Peyer's patch (tissue), 4 donors: ENCODE measurements around the gene GOLGA2. TPM values are rescaled to one million over a fixed set of nuclear protein-coding genes. Genes with fewer than 3 reads are reported as not detected.

ENCODE experiments used
- DNase-seq, 3 donors: peaks; one replicate each; pipeline ENCODE4 v3.0.0-alpha.2; 2017 to 2019
- H3K27ac ChIP-seq, 4 donors: fragments of 200-600 bp; sonication (generic); one replicate each; pipeline ENCODE4 v1.5.1; 2016 to 2019
- H3K27me3 ChIP-seq, 2 donors: fragments of 200-600 bp; sonication (generic); one replicate each; pipeline ENCODE4 v1.5.1; 2019
- H3K36me3 ChIP-seq, 3 donors: fragments of 200-600 bp; sonication (generic); one replicate each; pipeline ENCODE4 v1.5.1; 2016 to 2019
- H3K4me1 ChIP-seq, 4 donors: fragments of 200-600 bp; sonication (generic); one replicate each; pipeline ENCODE4 v1.5.1; 2016 to 2019
- H3K4me3 ChIP-seq, 4 donors: fragments of 200-600 bp; sonication (generic); 1 replicate in 3 of 4; 2 replicates in 1 of 4; pipeline ENCODE4 v1.5.1; 2016 to 2019; ENCODE audit warnings: mild to moderate bottlenecking in 1 of 4
- H3K9me3 ChIP-seq, 4 donors: fragments of 200-600 bp; sonication (generic); one replicate each; pipeline ENCODE4 v1.5.1; 2016 to 2019; ENCODE audit warnings: mild to moderate bottlenecking in 1 of 4
- POLR2A ChIP-seq, 2 donors: fragments of 450-650 bp; IDR thresholded peaks; one replicate each; pipeline ENCODE4 v1.5.1; 2017; ENCODE audit warnings: antibody characterized with exemption in 2 of 2, mild to moderate bottlenecking in 2 of 2, moderate library complexity in 2 of 2
- total RNA-seq, 4 donors: library from RNA; depleted of rRNA; stranded (reverse); fragments of >200 nt; gene quantifications; one replicate each; pipeline ENCODE4 v1.1.0, GENCODE V29; 2016
- TF ChIP-seq, protein P1 (sequence below), 6 experiments: fragments of 450-650 bp in 4 of 6; fragments of 200-600 bp in 2 of 6; sonication (generic) in 1 of 6; IDR thresholded peaks; one replicate each; pipeline ENCODE4 v1.5.1; 2017 to 2019; ENCODE audit warnings: antibody characterized with exemption in 6 of 6, mild to moderate bottlenecking in 3 of 6, moderate library complexity in 1 of 6

The GOLGA2 gene
- total RNA-seq, 4 donors from 2014 or later: 45.7 to 96.7 (median 92.5) TPM

GRCh38 chr9:128258326-128258725, 17.5 kb downstream of the GOLGA2 start:
- no peak for DNase-seq
- H3K27ac ChIP-seq: no peak overlapping the region
- H3K4me3 ChIP-seq: no peak overlapping the region
- H3K36me3 ChIP-seq: peaks cover 0 to 73% (median 0%) of the 10 kb centered on the region in 3 donors
- TF ChIP-seq, protein P1, sequence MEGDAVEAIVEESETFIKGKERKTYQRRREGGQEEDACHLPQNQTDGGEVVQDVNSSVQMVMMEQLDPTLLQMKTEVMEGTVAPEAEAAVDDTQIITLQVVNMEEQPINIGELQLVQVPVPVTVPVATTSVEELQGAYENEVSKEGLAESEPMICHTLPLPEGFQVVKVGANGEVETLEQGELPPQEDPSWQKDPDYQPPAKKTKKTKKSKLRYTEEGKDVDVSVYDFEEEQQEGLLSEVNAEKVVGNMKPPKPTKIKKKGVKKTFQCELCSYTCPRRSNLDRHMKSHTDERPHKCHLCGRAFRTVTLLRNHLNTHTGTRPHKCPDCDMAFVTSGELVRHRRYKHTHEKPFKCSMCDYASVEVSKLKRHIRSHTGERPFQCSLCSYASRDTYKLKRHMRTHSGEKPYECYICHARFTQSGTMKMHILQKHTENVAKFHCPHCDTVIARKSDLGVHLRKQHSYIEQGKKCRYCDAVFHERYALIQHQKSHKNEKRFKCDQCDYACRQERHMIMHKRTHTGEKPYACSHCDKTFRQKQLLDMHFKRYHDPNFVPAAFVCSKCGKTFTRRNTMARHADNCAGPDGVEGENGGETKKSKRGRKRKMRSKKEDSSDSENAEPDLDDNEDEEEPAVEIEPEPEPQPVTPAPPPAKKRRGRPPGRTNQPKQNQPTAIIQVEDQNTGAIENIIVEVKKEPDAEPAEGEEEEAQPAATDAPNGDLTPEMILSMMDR (IDR thresholded peaks at IDR 0.05): no peak
- no peak for TF ChIP-seq POLR2A (IDR thresholded peaks at IDR 0.05)
- H3K27me3 ChIP-seq: no peaks in the 10 kb centered on the region
- no peaks in the 10 kb centered on the region for H3K4me1 ChIP-seq
- H3K9me3 ChIP-seq: no peaks in the 10 kb centered on the region

- no peak overlapping the region for H3K27ac ChIP-seq
- H3K9me3 ChIP-seq: no peaks in the 10 kb centered on the region
- no peak overlapping the region for H3K4me3 ChIP-seq
- no peaks in the 10 kb centered on the region for H3K27me3 ChIP-seq
- H3K36me3 ChIP-seq: peaks cover 0 to 69% (median 0%) of the 10 kb centered on the region in 3 donors
- H3K4me1 ChIP-seq: no peaks in the 10 kb centered on the region
- TF ChIP-seq, protein P1 (IDR thresholded peaks at IDR 0.05): no peak
- TF ChIP-seq POLR2A (IDR thresholded peaks at IDR 0.05): no peak
- DNase-seq: no peak
Measured at GRCh38 chr9:128257907-128258306, 17.9 kb downstream of the GOLGA2 start.

- Histone ChIP-seq H3K4me1 (no peaks in the 10 kb centered on the region), H3K27ac (no peak overlapping the region), H3K36me3 (peaks cover 0 to 63% (median 0%) of the 10 kb centered on the region in 3 donors), H3K4me3 (no peak overlapping the region), H3K27me3 (no peaks in the 10 kb centered on the region), H3K9me3 (no peaks in the 10 kb centered on the region)
- DNase-seq: no peak
- no peak for TF ChIP-seq POLR2A (IDR thresholded peaks at IDR 0.05)
- TF ChIP-seq, protein P1 (IDR thresholded peaks at IDR 0.05): no peak
Measured at GRCh38 chr9:128257086-128257825, 18.6 kb downstream of the GOLGA2 start.

GRCh38 chr9:128254855-128255759, 20.7 kb downstream of the GOLGA2 start:
- DNase-seq: peak; percentile 63 to 82 (median 69)

DNA sequence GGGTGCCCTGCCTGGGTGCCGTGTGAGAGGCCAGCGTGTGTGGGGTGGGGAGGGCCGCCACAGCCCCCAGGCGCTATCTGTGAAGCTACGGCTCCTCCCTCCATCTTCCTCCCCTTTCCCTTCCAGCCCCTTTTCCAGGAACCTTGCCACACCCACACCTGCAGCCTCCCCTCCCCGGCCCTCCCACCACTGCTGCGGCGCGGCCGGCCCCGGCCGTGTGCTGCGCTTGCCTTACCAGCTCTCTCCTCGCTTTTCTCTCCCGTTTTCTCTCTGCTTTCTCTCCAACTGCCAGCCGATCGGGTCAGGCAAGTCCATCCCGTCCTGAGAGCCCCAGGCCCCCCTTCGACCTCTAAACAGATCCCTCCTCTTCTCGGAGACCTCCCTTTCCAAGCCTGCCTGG, 21.4 kb downstream of the GOLGA2 start:
- H3K27ac ChIP-seq: no peak overlapping the region
- no peak for DNase-seq
- no peaks in the 10 kb centered on the region for H3K27me3 ChIP-seq
- H3K9me3 ChIP-seq: no peaks in the 10 kb centered on the region
- no peak overlapping the region for H3K4me3 ChIP-seq
- H3K4me1 ChIP-seq: peaks cover 0 to 11% (median 9%) of the 10 kb centered on the region in 4 donors
- H3K36me3 ChIP-seq: peaks cover 0 to 34% (median 0%) of the 10 kb centered on the region in 3 donors
- no peak for TF ChIP-seq POLR2A (IDR thresholded peaks at IDR 0.05)
- TF ChIP-seq, protein P1 (IDR thresholded peaks at IDR 0.05): no peak

More at GRCh38 chr9:128254855-128255759, 20.7 kb downstream of the GOLGA2 start:
- H3K9me3 ChIP-seq: no peaks in the 10 kb centered on the region
- peaks cover 0 to 41% (median 0%) of the 10 kb centered on the region in 3 donors for H3K36me3 ChIP-seq
- H3K4me3 ChIP-seq: no peak overlapping the region
- H3K27me3 ChIP-seq: no peaks in the 10 kb centered on the region
- peaks cover 0 to 11% (median 9%) of the 10 kb centered on the region in 4 donors for H3K4me1 ChIP-seq
- TF ChIP-seq, protein P1 (IDR thresholded peaks at IDR 0.05): peak; percentile 56 to 82 (median 74)
- no peak for TF ChIP-seq POLR2A (IDR thresholded peaks at IDR 0.05)
- H3K27ac ChIP-seq: no peak overlapping the region
